GM18511 (cell line): ENCODE measurements around the gene OVOL1.
"Not testable (repeated sequence)": the region's sequence is repeated elsewhere in the genome, so short reads cannot be mapped to it uniquely, and the experiment has no call there.

ENCODE experiments used
- ATAC-seq: cut with Tn5 transposase; IDR thresholded peaks from one replicate; pipeline ENCODE4 v1.9.1; 2021; ENCODE audit warnings: mild to moderate bottlenecking, moderate library complexity; ENCODE audit not compliant: unreplicated experiment

The OVOL1 gene

DNA sequence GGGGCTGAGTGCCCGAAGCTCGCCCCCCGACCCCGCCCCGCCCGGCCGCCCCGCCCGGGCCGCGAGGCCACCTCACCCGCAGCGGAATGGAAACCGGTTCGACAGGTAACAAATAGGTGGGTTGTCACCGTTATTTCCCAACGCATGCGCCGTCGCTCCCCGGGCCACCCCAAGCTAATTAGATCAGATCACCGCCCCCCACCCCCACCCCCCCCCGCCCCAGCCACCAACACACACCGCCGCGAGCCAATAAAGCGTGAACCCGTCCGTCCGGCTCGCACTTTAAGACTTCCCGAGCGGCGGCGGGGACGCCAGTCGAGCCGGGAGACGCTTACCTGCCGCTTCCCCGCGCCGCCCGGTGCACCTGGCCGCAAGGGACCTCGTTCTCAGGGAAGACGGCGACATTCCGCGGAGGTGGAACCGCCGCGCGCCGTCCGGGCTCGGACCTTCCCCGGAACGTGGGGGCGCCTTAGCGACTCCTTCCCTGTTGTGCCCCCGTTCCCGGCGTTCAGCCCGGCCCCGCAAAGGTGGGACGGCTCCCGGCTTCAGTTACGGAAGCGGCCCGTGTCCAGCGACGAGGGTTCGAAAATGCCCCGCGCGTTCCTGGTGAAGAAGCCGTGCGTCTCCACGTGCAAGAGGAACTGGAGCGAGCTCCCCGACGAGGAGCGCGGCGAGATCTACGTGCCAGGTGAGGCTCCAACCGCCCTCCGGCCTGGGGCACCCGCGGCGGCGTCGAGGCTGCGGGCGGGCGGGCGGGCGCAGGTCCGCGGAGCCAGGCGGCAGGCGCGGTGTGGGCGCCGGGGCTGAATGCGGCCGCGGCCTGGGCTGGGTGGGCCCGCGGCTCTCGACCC, at the start of gene OVOL1:
OVOL1 (plus strand) TSS at position 278 of the 851 bp plus-strand sequence; CDS start at position 589, 311 bp downstream.
- no peak for ATAC-seq

DNA sequence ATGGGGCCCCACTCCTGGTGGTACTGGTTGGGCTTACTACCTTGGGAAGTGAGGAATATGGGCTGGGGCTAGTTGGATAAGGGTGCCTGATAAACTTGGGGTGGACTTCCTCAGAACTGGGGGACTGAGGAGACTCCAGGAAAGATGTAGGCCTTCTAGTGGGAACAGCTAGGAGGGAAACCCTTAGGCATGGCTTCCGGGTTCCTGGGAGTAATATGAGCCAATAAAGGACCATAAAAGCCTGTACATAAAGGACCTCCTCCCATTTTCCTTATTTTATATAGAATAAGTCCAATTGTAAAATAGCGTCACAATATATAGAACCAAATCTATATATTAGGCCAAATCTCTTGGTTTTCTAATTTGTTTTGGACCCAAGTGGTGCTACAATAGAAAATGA, 47.8 kb upstream of the OVOL1 start:
- ATAC-seq = no peak

DNA sequence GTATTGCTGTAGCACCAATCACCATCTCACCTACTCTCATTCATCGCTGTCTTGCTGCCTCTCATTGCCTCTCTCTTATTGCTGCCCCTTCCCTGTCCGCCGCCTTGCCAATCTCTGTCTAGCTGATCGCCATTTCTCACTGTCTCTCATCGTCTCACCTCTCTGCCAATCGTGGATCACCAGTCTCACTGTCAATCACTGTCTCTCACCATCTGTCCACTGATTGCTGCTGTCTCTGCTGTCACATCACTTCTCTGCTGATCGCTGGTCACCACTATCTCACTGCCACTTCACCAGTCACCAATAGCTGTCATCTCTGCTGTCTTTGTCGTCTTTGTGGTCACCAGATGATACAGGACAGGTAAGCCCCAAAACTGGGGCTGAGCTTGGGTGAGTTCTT, 45.7 kb upstream of the OVOL1 start:
- no peak for ATAC-seq

DNA sequence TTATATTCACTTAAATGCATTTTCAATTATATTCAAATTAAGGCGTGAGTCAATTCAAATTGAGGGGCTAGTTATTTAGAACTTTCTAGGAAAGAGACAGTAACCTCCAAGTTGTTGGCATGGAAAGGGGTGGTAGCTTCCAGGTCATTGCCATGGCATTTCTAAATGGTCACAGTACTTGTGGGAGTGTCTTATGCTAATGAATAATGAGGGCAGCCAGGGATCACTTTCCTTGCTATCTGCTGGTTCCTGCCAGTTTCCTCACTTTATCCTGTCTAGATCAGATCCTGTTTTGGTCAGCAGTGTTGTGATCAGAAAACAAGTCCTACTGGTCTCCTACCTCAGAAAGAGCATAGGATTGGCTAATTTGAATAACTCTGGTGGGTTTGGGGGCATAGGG, 44.5 kb upstream of the OVOL1 start:
- ATAC-seq = no peak

DNA sequence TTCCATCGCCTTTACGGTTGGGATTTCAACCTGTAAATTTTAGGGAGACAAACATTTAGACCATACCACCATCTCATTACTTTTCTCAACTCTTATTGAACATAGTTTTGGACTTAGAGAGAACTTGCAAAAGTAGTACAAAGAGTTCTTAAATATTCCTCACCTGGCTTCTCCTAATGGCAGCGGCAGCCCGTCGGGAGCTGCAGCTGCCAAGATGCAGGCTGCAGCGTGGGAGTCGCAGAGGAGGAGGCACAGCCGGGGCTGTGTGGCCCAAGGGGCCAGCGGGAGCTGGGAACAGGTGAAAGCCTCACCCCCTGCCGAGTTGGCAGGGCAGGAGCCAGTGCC, 43.2 kb upstream of the OVOL1 start:
- no peak for ATAC-seq

DNA sequence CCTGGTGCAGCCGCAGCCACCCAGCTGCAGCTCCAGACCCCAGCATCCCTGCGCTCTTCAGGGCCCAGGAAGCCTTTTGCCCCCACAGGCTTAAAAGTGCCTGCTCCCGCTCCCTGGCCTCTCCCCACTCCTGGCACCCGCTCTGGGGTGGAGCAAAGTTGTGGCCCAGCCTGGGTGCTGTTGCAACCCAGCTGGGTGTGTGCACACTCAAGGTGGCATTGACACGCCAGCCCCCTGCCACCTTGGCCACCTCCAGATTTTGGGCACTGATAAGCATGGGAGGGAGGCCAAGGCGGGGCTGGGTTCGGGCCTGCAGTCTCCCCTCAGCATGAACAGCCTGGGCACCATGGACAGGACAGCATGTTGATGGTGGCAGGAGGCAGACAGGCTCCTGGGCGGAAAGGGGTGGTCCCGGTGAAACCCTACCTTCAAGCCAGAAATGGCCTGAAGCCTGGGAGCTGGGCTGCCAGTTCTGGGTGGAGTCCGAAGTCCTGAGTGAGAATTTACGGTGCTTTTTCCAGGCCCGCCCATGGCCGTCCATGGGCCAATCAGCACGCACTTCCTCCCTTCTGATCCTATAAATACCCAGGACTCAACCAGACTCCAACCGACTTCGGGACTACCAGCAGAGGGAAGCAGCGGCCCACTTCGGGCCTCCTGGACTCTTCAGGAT, 42.7 kb upstream of the OVOL1 start:
- no peak for ATAC-seq

DNA sequence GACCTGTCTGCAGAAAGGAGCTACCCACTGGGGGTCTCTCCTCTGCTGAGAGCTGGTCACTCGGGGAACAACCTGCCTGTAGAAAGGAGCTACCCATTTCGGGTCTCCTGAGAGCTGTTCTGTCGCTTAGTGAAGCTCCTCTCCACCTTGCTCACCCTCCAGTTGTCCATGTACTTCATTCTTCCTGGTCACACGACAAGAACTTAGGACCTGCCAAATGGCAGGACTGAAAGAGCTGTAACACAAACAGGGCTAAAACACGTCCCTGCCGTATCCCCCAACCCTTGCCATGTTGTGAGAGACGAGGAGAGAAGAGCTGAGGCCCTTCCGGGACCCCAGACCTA, 42.2 kb upstream of the OVOL1 start:
- ATAC-seq = no peak

DNA sequence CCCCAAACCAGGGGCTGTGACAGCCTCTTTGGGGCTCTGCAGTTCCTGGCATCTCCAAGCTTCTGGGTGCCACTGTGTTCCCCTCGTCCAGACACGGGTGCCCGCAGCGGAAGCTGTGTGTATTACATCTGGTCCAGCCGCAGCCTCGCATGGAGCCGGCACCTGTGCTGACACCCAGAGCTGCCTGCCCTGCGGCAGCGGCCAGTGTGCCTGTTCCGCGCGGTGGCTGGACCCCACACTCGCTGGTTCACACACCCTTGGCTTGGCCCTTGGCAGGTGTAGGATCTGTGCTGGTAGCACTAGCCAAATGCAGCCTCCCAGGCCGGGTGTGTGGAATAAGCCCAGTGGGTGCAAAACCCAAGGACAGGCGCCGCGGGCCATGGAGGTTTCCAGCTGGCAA, 41.8 kb upstream of the OVOL1 start:
- ATAC-seq = no peak

DNA sequence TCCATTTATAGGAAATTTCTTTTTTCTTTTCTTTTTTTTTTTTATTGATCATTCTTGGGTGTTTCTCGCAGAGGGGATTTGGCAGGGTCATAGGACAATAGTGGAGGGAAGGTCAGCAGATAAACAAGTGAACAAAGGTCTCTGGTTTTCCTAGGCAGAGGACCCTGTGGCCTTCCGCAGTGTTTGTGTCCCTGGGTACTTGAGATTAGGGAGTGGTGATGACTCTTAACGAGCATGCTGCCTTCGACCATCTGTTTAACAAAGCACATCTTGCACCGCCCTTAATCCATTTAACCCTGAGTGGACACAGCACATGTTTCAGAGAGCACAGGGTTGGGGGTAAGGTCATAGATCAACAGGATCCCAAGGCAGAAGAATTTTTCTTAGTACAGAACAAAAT, 24.7 kb upstream of the OVOL1 start:
- not testable (repeated sequence) for ATAC-seq

DNA sequence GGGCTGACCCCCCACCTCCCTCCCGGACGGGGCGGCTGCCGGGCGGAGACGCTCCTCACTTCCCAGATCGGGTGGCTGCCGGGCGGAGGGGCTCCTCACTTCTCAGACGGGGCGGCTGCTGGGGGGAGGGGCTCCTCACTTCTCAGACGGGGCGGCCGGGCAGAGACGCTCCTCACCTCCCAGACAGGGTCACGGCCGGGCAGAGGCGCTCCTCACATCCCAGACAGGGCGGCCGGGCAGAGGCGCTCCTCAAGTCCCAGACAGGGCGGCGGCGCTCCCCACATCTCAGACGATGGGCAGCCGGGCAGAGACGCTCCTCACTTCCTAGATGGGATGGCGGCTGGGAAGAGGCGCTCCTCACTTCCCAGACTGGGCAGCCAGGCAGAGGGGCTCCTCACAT, 24.0 kb upstream of the OVOL1 start:
- ATAC-seq = not testable (repeated sequence)

DNA sequence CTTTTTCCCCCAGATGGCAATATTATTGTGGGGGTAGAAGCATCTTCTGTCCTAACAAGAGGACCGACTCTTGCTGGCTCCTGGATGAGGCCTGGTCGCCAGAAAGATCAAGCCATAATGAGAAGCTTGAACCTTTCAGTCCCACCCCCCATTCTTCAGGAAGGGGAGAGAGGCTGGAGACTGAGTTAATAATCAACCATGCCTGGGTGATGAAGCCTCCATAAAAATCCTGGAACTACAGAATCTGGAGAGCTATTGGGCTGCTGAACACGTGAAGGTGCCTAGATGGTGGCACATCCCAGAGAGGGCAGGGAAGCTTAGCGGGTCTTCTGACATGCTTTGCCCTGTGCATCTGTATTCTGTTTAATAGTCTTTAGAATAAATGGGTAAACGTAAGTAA, 22.4 kb upstream of the OVOL1 start:
- ATAC-seq = no peak

DNA sequence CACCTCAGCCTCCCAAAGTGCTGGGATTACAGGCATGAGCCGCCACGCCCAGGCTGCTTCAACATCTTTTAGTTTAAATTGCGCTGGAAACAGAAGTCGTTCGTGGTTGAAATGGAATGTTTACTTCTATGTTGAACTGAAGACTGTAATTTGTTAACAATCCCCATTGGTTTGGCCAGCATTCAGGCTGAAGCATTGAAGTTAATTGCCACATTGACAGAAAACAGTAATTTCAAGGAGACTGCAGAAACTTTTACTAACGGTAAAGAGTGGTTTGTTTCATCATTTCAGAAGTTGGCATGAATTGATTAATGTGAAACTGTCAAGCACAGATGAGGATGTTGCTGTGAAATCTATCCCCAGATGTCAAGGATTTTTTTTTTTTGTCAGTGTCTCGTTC, 20.3 kb upstream of the OVOL1 start:
- no peak for ATAC-seq

DNA sequence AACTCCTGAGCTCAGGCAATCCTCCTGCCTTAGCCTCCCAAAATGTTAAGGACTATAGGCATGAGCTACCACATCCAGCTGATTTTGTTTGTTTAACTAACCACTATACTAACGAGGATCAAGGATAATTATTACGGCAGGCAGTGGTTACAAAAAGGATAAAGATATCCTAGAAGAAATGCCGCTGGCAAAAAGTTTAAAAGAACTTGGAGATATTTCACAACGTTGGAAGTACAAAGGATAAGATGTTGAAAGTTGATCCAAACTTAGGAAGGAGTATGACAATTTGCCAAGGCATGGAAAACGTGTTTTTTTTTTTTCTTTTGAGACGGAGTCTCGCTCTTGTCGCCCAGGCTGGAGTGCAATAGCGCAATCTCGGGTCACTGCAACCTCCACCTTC, 19.5 kb upstream of the OVOL1 start:
- no peak for ATAC-seq

DNA sequence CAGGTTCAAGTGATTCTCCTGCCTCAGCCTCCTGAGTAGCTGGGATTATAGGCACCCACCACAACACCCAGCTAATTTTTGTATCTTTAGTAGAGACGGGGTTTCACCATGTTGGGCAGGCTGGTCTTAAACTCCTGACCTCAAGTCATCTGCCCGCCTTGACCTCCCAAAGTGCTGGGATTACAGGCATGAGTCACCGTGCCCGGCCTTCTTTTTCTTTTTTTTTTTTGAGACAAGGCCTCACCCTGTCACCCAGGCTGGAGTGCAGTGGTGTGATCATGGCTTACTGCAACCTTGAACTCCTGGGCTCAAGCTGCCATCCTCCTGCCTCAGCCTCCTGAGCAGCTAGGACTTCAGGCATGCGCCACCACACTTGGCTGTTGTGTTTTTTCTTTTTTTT, 19.1 kb upstream of the OVOL1 start:
- not testable (repeated sequence) for ATAC-seq

DNA sequence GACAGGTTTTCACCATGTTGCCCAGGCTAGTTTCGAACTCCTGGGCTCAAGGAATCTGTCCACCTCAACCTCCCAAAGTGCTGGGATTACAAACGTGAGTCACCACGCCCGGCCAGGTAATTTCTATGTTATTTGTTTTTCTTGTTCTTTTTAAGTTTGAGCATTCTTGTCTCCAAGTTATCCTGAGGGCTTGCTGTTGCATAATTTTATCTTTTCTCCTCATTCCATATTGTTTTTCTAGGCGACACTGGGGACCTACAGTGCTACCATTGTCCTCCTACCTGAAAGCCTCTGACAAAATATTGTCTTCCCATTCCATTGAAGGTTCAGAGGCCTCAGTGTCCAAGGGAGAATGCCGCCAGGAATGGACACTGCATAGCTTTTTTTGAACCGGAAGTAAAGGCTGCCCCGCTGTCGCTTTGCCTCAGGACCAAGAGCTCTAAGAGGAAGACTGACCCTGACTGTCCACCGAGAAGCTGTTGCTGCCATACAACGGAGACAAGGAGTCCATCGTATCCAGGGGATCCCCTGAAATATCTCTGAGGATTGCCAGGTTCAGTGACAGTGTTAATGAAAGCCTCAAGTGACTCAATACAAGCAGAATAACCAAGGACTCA, 15.8 kb upstream of the OVOL1 start:
- no peak for ATAC-seq

DNA sequence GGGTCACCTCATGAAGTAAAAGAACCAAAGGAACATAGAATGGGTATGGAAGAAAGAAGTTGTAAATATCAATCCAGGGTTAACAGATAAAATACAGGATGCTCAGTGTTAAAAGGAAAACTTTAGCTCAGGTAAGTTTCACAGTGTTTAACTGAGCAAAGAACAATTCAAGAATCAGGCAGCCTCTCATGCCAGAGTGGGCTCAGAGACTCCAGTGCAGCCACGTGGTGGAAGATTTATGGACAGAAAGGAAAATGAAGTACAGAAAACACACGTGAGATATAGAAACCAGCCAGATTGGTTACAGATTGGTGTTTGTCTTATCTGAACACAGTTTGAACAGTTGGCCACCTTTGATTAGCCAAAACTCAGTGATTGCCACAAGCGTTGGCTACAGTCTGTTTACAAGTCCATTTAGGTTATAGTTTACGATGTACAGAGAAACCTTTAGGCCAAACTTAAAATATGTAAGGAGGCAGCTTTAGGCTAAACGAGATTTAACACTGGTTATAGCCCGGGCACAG, 15.2 kb upstream of the OVOL1 start:
- ATAC-seq = no peak

DNA sequence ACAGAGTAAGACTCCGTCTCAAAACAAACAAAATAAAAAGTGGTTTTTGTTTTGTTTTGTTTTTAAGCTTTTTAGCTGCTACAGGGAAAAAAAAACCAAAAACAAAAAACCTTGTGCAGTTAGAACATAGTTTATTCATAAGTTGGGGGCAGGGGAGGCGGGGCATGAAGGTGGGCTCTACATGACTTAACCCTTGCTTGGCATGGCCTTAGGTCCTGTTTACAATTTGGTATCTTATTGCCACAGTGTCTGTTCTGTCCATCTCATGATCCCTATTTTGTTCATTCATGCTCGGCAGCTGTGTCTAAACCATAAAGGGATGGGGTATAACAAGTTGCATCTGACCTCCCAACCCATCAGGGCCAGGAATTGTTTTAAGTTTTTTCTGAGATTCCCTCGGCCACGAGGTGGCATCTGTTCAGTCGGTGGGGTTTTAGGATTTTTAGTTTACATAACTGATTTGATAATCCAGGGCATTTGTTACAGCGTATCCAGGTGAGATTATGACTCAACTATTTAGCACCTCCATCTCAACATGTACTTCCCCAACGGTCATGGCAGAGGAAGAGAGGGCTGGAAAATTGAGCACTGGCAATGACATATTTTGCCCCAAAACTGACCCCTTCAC, 13.0 kb upstream of the OVOL1 start:
- ATAC-seq = no peak

DNA sequence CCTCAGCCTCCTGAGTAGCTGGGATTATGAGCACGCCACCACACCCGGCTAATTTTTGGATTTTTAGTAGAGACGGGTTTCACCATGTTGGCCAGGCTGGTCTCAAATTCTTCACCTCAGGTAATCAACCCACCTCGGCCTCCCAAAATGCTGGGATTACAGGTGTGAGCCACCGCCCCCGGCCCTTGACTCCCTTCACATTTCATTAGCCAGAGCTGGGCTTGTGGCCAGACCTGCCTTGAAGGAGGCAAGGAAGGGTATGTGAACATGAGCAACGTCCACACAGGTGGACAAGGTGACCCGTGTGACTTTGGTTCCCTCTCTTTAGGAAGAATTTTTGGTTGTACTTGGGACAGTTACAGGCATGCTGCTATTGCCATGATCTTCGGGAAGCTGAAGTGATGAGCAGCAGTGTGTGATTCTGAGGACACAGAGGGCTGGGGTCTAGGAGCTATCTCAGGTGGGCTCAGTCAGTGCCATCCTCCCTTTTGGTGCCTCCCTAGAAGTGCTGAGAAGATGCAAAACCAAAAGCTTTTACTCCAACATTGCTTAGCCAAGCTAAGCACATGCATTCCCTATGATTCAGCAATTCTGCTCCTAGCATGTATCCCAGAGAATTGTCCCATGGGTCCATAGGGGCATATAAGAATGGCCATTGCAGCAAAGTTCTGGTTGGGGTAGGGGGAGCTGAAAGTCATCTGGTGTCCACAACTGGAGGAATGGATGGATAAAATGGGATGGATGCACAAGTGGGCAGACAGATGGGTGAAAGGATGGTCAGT, 12.1 kb upstream of the OVOL1 start:
- no peak for ATAC-seq

DNA sequence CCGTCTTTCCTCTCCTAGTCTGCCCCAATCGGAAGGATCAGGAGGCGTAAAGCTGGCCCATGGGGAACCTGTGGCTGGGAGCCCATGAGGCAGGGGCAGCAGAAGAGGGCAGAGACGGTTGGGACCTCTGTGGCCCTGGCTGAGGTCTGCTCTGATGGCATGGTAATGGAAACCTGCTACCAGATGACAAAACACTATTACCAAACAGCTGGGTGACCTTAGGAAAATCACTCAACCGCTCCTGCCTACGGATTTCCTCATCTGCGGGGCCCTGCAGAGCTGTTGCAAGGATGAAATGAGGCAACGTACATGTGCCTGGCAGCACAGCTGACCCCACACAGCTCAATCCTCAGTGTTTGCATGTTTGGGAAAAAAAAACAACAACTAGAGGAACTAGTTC, 10.7 kb upstream of the OVOL1 start:
- no peak for ATAC-seq

DNA sequence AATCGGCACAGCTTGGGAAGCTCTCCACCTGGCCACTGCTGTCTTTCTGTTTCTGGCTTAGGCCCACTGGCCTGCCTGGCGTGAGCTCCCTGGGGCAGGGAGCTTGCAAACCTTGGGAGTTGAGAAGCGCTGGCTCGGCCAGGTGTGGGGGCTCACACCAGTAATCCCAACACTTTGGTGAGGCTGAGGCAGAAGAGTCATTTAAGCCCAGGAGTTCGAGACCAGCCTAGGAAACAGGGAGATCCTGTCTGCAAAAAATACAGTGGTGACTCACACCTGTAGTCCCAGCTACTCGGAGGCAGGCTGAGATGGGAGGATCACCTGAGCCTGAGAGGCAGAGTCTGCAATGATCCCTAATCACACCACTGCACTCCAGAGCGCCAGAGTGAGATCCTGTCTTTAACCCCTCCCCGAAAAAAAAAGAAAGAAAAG, 10.1 kb upstream of the OVOL1 start:
- ATAC-seq = no peak

DNA sequence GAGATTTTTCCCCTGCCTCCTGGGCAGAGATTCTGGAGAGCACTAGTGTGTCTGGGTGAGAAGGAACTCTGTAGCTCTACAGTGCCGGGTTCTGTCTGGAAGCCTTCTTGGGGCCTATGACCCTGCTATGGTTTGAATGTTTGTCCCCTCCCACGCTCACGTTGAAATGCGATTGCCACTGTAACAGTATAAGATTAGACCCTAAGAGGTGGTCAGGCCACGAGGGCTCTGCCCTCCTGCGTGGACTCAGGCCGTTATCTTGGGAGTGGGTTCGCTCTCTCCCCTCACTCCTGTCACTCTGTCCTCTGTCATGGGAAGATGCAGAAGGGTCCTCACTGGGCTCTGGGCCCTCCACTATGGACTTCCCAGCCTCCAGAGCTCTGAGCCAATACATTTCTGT, 9.6 kb upstream of the OVOL1 start:
- ATAC-seq = no peak
